Measurements from ENCODE around the gene LPCAT1.

The LPCAT1 gene

GRCh38 chr5:1497795-1498622, 25.8 kb downstream of the LPCAT1 start:
- no peak for TF ChIP-seq POLR2A (IDR thresholded peaks at IDR 0.05; ENCODE audit: low read length)
- TF ChIP-seq GATA1 (IDR thresholded peaks at IDR 0.05; ENCODE audit: low read depth, low read length), result no peak
- DNase-seq, result no peak

- no peak for TF ChIP-seq GATA1 (IDR thresholded peaks at IDR 0.05; ENCODE audit: low read depth, low read length)
- TF ChIP-seq POLR2A (IDR thresholded peaks at IDR 0.05; ENCODE audit: low read length), result no peak
- DNase-seq, result no peak
Observed at GRCh38 chr5:1497242-1497777, 26.4 kb downstream of the LPCAT1 start.

GRCh38 chr5:1495525-1495897, 28.2 kb downstream of the LPCAT1 start:
- no peak for TF ChIP-seq GATA1 (IDR thresholded peaks at IDR 0.05; ENCODE audit: low read depth, low read length)
- no peak for TF ChIP-seq POLR2A (IDR thresholded peaks at IDR 0.05; ENCODE audit: low read length)
- no peak for DNase-seq

GRCh38 chr5:1494780-1495524, 28.8 kb downstream of the LPCAT1 start:
- DNase-seq, result no peak
- no peak for TF ChIP-seq POLR2A (IDR thresholded peaks at IDR 0.05; ENCODE audit: low read length)
- no peak for TF ChIP-seq GATA1 (IDR thresholded peaks at IDR 0.05; ENCODE audit: low read depth, low read length)

- no peak for DNase-seq
- TF ChIP-seq POLR2A (IDR thresholded peaks at IDR 0.05; ENCODE audit: low read length), result no peak
- no peak for TF ChIP-seq GATA1 (IDR thresholded peaks at IDR 0.05; ENCODE audit: low read depth, low read length)
Observed at GRCh38 chr5:1493941-1494340, 29.8 kb downstream of the LPCAT1 start.

- TF ChIP-seq POLR2A (IDR thresholded peaks at IDR 0.05; ENCODE audit: low read length) (no peak), GATA1 (IDR thresholded peaks at IDR 0.05; ENCODE audit: low read depth, low read length) (no peak)
- DNase-seq, result no peak
Observed at GRCh38 chr5:1493413-1493812, 30.3 kb downstream of the LPCAT1 start.

- TF ChIP-seq GATA1 (IDR thresholded peaks at IDR 0.05; ENCODE audit: low read depth, low read length) (no peak), POLR2A (IDR thresholded peaks at IDR 0.05; ENCODE audit: low read length) (no peak)
- DNase-seq, result no peak
Observed at GRCh38 chr5:1492757-1493156, 31.0 kb downstream of the LPCAT1 start.

GRCh38 chr5:1490376-1490775, 33.4 kb downstream of the LPCAT1 start:
- TF ChIP-seq GATA1 (IDR thresholded peaks at IDR 0.05; ENCODE audit: low read depth, low read length), result no peak
- TF ChIP-seq POLR2A (IDR thresholded peaks at IDR 0.05; ENCODE audit: low read length), result no peak
- no peak for DNase-seq

- TF ChIP-seq POLR2A (IDR thresholded peaks at IDR 0.05; ENCODE audit: low read length), result no peak
- no peak for TF ChIP-seq GATA1 (IDR thresholded peaks at IDR 0.05; ENCODE audit: low read depth, low read length)
- no peak for DNase-seq
Observed at GRCh38 chr5:1489754-1490153, 34.0 kb downstream of the LPCAT1 start.

- TF ChIP-seq GATA1 (IDR thresholded peaks at IDR 0.05; ENCODE audit: low read depth, low read length), result no peak
- no peak for TF ChIP-seq POLR2A (IDR thresholded peaks at IDR 0.05; ENCODE audit: low read length)
- no peak for DNase-seq
Observed at GRCh38 chr5:1488882-1489680, 34.7 kb downstream of the LPCAT1 start.

GRCh38 chr5:1487079-1487764, 36.5 kb downstream of the LPCAT1 start:
- DNase-seq, result no peak
- TF ChIP-seq GATA1 (IDR thresholded peaks at IDR 0.05; ENCODE audit: low read depth, low read length) (no peak), POLR2A (IDR thresholded peaks at IDR 0.05; ENCODE audit: low read length) (no peak)

- no peak for DNase-seq
- no peak for TF ChIP-seq GATA1 (IDR thresholded peaks at IDR 0.05; ENCODE audit: low read depth, low read length)
- no peak for TF ChIP-seq POLR2A (IDR thresholded peaks at IDR 0.05; ENCODE audit: low read length)
Observed at GRCh38 chr5:1486271-1486670, 37.5 kb downstream of the LPCAT1 start.

- DNase-seq, result no peak
Observed at GRCh38 chr5:1485579-1486118, 38.1 kb downstream of the LPCAT1 start.

More at GRCh38 chr5:1485579-1486118, 38.1 kb downstream of the LPCAT1 start:
- TF ChIP-seq POLR2A (IDR thresholded peaks at IDR 0.05; ENCODE audit: low read length), result no peak
- no peak for TF ChIP-seq GATA1 (IDR thresholded peaks at IDR 0.05; ENCODE audit: low read depth, low read length)
